ENCODE data around the gene SEMA4A. TPM values are rescaled to one million over a fixed set of nuclear protein-coding genes. Genes with fewer than 3 reads are reported as not detected.
A peak's percentile ranks its signal among the peaks of the same experiment; 100 is the strongest.

The SEMA4A gene
- total RNA-seq, 2 donors from 2014 or later, result 10.5 to 36.2 TPM

DNA sequence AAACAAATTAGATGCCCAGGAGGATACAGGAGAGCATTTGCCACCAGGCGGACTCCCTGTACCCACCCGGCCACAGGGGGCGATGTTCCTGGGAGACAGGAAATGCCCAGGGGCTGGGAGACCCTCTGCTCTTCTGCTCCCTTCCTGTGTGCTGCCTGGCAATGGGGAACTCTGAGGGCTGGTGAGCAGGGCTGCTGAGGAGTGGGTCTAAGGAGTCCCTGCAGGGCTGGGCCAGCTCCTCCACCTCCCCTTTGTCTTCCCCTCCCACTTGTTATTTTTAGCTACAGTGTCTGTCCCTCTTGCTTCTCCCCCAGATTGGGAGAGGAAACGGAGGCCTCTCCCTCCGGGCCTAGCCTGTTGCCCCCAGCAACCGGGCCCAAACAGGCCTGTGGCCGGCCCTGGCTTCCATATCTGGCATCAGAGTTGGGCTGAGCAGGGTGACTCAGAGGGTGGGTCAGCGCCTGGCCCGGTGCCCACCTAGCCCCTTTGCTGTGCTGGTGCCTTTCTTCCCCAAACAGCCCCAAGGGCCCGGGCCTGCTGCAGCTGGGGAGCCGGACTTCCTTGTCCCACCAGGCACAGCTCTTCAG is 27.2 kb upstream of the SEMA4A start:
- H3K9me3 Mint-ChIP-seq, result no peaks in the 10 kb centered on the region
- DNase-seq (ENCODE audit: low spot score in 2 of 2), result peak; percentile 62 to 86
- peaks cover 0 to 8% of the 10 kb centered on the region in 2 donors for H3K36me3 Mint-ChIP-seq
- H3K27ac Mint-ChIP-seq, result peak overlapping the region; percentile 78 to 97
- ATAC-seq, result peak; percentile 37 to 41

GRCh38 chr1:156126630-156127534 is 26.5 kb upstream of the SEMA4A start:
- peak; percentile 81 to 95 for DNase-seq (ENCODE audit: low spot score in 2 of 2)
- H3K27ac Mint-ChIP-seq, result peak overlapping the region; percentile 78 to 97
- peaks cover 0 to 8% of the 10 kb centered on the region in 2 donors for H3K36me3 Mint-ChIP-seq
- no peaks in the 10 kb centered on the region for H3K9me3 Mint-ChIP-seq
- peak; percentile 81 to 89 for ATAC-seq

DNA sequence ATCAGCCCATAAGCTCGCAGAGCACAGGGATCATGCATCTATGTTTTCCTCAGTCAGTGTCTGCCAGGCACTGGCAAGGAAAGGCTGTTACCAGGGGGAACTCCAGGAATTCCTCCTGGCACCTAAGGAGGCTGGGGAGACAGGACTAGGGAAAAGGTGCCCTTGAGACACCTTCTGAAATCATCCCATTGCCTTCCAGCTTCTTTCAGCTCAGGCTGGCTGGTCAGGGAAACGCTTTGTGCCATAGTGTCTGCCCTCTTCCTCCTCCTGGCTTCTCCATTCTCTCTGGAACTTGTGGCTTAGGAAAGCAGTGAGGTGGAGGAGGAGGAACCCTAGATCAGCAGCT is 25.1 kb upstream of the SEMA4A start:
- ATAC-seq (no peak), DNase-seq (ENCODE audit: low spot score in 2 of 2) (no peak)
- no peaks in the 10 kb centered on the region for H3K9me3 Mint-ChIP-seq
- peak overlapping the region in 1 of 2 donors; percentile 97 for H3K27ac Mint-ChIP-seq
- H3K36me3 Mint-ChIP-seq, result no peaks in the 10 kb centered on the region

- DNase-seq (ENCODE audit: low spot score in 2 of 2) (no peak), ATAC-seq (no peak)
- no peaks in the 10 kb centered on the region for H3K9me3 Mint-ChIP-seq
- H3K27ac Mint-ChIP-seq, result peak overlapping the region; percentile 16 to 97
- H3K36me3 Mint-ChIP-seq, result no peaks in the 10 kb centered on the region
These were observed 24.5 kb upstream of the SEMA4A start for GRCh38 chr1:156128654-156129597.

DNA sequence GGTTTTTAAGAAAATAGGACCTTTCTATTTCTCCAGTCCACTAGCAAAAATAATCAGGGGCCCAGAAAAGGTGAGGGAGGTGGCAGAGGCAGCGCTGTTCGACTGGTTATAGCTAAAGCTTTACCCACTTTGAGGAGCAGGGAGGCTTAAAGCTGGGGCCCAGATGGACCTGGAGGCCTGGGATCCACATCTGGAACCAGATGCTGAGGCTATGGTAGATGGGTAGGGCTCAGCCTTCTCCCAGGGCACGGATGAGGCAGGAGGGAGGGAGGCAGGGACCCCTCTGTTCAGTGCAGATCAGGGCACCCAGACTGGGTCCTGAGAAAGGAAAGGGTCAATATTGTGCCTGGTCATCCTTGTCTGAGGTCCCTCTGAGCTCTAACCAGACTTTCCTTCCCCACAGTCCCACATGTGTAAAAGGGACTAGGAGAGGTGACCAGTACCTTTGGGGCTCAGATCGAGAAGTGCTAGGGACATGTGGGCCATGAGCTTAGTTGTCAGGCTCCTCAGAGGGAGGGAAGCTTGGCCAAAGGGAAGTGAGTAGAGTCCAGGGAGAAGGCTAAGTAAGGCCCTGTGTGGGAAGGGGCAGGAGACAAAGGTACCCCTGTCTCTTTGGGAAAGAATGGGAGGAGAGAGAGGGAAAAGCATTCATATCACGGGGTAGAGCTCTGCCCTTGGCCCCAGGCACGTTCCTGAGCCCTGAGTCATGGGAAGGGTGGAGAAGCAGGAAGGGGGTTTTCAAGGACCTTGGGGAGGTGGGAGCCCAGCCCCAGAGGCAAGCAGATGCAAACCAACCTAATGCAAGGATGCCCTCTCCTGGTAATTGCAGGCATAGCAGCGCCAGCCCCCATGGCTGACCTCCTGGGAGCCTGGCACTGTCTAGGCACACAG is 23.5 kb upstream of the SEMA4A start:
- ATAC-seq, result peak; percentile 2 to 11
- DNase-seq (ENCODE audit: low spot score in 2 of 2), result peak; percentile 77 to 90
- Mint-ChIP-seq H3K36me3 (peaks cover 0 to 8% of the 10 kb centered on the region in 2 donors), H3K9me3 (no peaks in the 10 kb centered on the region), H3K27ac (peak overlapping the region; percentile 75 to 97)

DNA sequence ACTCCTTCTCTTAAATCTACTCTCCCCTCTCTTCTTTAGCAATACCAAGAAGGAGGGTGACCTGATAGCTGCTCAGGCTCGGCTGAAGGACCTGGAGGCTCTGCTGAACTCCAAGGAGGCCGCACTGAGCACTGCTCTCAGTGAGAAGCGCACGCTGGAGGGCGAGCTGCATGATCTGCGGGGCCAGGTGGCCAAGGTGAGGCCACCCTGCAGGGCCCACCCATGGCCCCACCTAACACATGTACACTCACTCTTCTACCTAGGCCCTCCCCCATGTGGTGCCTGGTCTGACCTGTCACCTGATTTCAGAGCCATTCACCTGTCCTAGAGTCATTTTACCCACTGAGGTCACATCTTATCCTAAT is 22.8 kb upstream of the SEMA4A start:
- ATAC-seq (no peak), DNase-seq (ENCODE audit: low spot score in 2 of 2) (no peak)
- Mint-ChIP-seq H3K36me3 (peaks cover 0 to 8% of the 10 kb centered on the region in 2 donors), H3K27ac (peak overlapping the region in 1 of 2 donors; percentile 97), H3K9me3 (no peaks in the 10 kb centered on the region)

- no peak for ATAC-seq
- Mint-ChIP-seq H3K9me3 (no peaks in the 10 kb centered on the region), H3K36me3 (peaks cover 0 to 14% of the 10 kb centered on the region in 2 donors), H3K27ac (no peak overlapping the region)
- DNase-seq (ENCODE audit: low spot score in 2 of 2), result no peak
These were observed 18.5 kb upstream of the SEMA4A start for GRCh38 chr1:156134716-156135435.

DNA sequence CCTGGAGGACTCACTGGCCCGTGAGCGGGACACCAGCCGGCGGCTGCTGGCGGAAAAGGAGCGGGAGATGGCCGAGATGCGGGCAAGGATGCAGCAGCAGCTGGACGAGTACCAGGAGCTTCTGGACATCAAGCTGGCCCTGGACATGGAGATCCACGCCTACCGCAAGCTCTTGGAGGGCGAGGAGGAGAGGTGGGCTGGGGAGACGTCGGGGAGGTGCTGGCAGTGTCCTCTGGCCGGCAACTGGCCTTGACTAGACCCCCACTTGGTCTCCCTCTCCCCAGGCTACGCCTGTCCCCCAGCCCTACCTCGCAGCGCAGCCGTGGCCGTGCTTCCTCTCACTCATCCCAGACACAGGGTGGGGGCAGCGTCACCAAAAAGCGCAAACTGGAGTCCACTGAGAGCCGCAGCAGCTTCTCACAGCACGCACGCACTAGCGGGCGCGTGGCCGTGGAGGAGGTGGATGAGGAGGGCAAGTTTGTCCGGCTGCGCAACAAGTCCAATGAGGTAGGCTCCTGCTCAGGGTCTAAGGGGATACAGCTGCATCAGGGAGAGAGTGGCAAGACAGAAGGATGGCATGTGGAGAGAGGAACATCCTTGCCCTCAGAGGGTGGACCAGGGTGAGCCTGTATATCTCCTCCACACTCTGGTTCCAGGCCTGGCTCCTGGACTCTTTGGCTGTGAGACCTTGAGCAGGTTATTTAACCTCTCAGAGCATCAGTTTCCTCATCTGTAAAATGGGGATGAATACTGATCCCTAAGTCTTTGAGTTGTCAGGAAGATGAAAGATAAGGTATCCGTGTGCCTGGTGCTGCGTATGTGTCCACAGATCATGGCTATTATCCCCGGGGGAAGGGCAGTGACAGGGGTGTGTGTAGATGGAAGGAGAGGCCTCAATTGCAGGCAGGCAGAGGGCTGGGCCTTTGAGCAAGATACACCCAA is 17.2 kb upstream of the SEMA4A start:
- H3K36me3 Mint-ChIP-seq, result peaks cover 0 to 14% of the 10 kb centered on the region in 2 donors
- no peak for DNase-seq (ENCODE audit: low spot score in 2 of 2)
- H3K9me3 Mint-ChIP-seq, result no peaks in the 10 kb centered on the region
- no peak for ATAC-seq
- peak overlapping the region; percentile 3 to 65 for H3K27ac Mint-ChIP-seq

DNA sequence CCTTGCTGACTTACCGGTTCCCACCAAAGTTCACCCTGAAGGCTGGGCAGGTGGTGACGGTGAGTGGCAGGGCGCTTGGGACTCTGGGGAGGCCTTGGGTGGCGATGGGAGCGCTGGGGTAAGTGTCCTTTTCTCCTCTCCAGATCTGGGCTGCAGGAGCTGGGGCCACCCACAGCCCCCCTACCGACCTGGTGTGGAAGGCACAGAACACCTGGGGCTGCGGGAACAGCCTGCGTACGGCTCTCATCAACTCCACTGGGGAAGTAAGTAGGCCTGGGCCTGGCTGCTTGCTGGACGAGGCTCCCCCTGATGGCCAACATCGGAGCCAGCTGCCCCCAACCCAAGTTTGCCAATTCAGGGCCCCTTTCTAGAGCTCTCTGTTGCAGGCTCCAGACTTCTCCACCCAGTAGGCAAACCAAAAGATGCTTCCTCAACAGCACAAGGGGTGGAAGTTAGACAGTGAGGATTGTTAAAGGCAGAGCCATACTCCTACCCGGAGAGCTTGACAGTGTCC is 16.4 kb upstream of the SEMA4A start:
- ATAC-seq (no peak), DNase-seq (ENCODE audit: low spot score in 2 of 2) (no peak)
- H3K27ac Mint-ChIP-seq, result no peak overlapping the region
- H3K36me3 Mint-ChIP-seq, result peaks cover 0 to 14% of the 10 kb centered on the region in 2 donors
- H3K9me3 Mint-ChIP-seq, result no peaks in the 10 kb centered on the region

DNA sequence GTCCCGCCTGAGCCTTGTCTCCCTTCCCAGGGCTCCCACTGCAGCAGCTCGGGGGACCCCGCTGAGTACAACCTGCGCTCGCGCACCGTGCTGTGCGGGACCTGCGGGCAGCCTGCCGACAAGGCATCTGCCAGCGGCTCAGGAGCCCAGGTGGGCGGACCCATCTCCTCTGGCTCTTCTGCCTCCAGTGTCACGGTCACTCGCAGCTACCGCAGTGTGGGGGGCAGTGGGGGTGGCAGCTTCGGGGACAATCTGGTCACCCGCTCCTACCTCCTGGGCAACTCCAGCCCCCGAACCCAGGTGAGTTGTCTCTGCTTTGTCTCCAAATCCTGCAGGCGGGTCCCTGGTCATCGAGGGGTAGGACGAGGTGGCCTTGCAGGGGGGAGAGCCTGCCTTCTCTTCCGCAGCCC is 14.9 kb upstream of the SEMA4A start:
- H3K27ac Mint-ChIP-seq, result no peak overlapping the region
- ATAC-seq (no peak), DNase-seq (ENCODE audit: low spot score in 2 of 2) (no peak)
- H3K36me3 Mint-ChIP-seq, result peaks cover 0 to 14% of the 10 kb centered on the region in 2 donors
- H3K9me3 Mint-ChIP-seq, result no peaks in the 10 kb centered on the region

GRCh38 chr1:156140879-156141707 is 12.3 kb upstream of the SEMA4A start:
- peak in 1 of 2 donors; percentile 77 for DNase-seq (ENCODE audit: low spot score in 2 of 2)
- no peak overlapping the region for H3K27ac Mint-ChIP-seq
- H3K9me3 Mint-ChIP-seq, result no peaks in the 10 kb centered on the region
- peak; percentile 16 to 42 for ATAC-seq
- peaks cover 0 to 5% of the 10 kb centered on the region in 2 donors for H3K36me3 Mint-ChIP-seq

DNA sequence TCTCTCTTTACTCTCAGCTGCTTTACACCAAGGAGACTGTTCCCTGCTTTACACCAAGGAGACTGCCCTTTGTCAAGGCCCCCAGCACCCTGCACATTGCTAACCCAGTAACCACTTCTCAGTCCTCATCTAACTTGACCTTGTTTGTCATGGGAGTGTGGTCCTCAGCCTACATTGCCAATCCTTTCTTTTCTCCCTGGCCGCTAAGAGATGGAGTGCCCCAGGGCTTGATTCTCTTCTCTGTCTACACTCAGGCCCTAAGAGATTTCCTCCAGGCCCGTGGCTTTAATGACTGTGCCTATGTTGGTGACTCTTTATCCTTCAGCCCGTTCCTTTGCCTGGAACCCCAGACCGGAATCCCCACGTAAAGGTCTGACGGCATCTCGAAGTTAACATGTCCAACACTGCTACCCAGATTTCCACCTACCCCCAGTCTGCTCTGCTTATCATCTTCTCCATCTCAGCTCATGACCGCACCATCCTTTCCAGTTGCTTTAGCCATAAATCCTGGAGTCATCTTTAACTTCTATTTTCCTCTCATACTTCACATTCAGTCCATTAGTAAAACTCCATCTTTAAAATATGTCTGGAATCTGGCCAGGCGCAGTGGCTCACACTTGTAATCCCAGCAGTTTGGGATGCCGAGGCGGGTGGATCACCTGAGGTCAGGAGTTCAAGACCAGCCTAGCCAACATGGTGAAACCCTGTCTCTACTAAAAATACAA is 9.5 kb upstream of the SEMA4A start:
- H3K9me3 Mint-ChIP-seq, result no peaks in the 10 kb centered on the region
- H3K36me3 Mint-ChIP-seq, result no peaks in the 10 kb centered on the region
- no peak overlapping the region for H3K27ac Mint-ChIP-seq
- ATAC-seq (no peak), DNase-seq (ENCODE audit: low spot score in 2 of 2) (no peak)

DNA sequence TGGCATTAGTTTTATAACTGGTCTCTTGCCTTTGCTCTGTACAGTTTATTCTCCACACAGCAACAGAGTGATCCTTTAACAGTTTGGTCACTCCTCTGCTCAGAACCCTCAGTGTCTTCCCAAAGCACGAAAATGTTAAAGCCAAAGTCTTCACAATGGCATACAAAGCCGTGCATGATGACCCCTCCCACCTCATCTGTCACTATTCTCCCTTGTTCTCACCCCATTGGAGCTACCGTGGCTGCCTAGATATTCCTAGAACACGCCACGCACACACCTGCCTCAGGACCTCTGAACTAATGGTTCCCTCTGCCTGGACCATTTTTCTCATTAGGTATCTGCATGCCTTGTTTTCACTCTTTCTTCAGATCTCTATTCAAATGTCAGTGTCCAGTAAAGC is 8.6 kb upstream of the SEMA4A start:
- H3K27ac Mint-ChIP-seq, result no peak overlapping the region
- ATAC-seq, result no peak
- no peaks in the 10 kb centered on the region for H3K9me3 Mint-ChIP-seq
- H3K36me3 Mint-ChIP-seq, result no peaks in the 10 kb centered on the region
- DNase-seq (ENCODE audit: low spot score in 2 of 2), result no peak

All from activated naive CD4-positive, alpha-beta T cell treated with anti-CD3 and anti-CD28 coated beads, Interleukin-2, amount 50 U/mL, for 72 hours (primary cell).